Right renal pelvis (tissue), 4 donors: ENCODE data around the gene PCED1B. TPM values are rescaled to one million over a fixed set of nuclear protein-coding genes. Genes with fewer than 3 reads are reported as not detected.
"Not testable (repeated sequence)": the region's sequence is repeated elsewhere in the genome, so short reads cannot be mapped to it uniquely, and the experiment has no call there.

Experiments used
- DNase-seq, 4 donors: peaks; one replicate each; pipeline ENCODE4 v3.0.0-alpha.2; 2013; ENCODE audit warnings: low read depth in 4 of 4, low spot score in 3 of 4, missing footprints in 1 of 4
- polyA plus RNA-seq, 4 donors: library from polyadenylated mRNA; unstranded; fragments of 120-200 nt; gene quantifications; one replicate each; pipeline ENCODE4 v1.2.1, GENCODE V29; 2013; ENCODE audit not compliant: insufficient read length in 4 of 4

The PCED1B gene
- polyA plus RNA-seq, 4 donors, result 4.0 to 5.3 (median 4.4) TPM

GRCh38 chr12:47160316-47161244 is 81.2 kb downstream of the PCED1B start:
- DNase-seq, result no peak

DNA sequence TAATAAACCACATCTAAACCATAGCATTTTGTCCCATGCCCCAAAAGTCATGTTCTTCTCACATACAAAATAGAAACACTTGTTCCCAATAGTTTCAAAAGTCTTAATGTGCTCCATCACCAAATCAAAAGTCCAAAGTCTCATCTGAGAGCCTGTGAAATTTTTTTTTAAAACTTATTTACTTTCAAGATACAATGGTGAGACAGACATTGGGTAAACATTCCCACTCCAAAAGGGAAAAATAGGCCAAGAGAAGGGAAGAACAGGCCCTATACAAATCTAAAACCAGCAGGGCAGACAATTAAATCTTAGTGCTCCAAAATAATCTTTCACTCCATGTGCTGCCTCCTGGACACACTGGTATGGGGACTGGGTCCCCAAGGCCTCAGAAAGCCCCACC is 84.7 kb downstream of the PCED1B start:
- no peak for DNase-seq

- DNase-seq, result no peak
These were observed 85.5 kb downstream of the PCED1B start for GRCh38 chr12:47164724-47165439.

DNA sequence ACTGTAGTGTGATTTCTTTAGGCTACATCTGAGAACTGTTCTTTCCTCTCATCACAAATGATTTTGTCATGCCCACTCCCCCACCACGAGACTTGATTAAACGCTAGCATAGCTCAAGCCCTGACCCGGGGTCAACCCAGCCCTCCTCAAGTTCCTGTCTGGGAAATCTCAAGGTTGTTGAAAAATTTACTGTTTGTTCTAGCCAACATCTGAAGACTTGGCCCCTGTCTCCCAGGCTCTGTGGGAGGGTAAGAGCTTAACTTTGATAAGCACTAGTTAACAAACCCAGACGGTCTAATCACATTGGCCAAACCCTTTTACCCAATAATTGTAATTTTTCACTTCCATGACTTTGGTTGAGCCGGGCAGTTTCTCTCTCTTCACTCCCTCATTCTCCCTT is 86.5 kb downstream of the PCED1B start:
- no peak for DNase-seq

DNA sequence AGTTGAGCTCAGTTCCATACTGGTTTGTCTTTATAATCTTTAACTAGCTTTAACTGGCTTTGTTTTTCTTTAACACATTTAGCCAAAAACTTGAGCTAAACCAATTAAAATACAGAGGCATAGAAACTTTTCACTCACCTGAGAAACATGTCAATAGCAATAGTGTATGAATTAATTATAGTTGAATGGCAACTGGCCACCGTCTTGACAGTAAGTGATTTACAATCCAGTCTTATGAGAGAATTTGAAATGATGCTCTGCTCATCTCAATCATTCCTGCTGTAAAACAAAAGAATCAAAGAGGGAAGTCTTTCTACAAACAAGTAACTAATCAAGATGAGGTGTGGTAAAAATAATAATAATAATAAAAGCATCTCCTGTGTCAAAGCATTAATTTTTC is 86.9 kb downstream of the PCED1B start:
- DNase-seq, result no peak

DNA sequence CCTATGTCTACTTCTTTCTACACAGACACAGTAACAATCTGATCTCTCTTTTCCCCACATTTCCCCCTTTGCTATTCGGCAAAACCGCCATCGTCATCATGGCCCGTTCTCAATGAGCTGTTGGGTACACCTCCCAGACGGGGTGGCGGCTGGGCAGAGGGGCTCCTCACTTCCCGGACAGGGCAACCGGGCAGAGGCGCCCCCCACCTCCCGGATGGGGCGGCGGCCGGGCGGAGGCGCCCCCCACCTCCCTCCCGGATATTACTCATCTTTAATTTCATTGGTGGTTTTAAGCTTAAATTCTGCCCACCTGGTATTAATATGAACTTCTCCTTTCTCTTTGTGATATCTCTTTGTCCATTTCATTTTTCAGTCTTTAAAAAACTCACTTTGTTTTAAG is 90.9 kb downstream of the PCED1B start:
- DNase-seq, result not testable (repeated sequence)

GRCh38 chr12:47178014-47178413 is 98.6 kb downstream of the PCED1B start:
- DNase-seq, result no peak

DNA sequence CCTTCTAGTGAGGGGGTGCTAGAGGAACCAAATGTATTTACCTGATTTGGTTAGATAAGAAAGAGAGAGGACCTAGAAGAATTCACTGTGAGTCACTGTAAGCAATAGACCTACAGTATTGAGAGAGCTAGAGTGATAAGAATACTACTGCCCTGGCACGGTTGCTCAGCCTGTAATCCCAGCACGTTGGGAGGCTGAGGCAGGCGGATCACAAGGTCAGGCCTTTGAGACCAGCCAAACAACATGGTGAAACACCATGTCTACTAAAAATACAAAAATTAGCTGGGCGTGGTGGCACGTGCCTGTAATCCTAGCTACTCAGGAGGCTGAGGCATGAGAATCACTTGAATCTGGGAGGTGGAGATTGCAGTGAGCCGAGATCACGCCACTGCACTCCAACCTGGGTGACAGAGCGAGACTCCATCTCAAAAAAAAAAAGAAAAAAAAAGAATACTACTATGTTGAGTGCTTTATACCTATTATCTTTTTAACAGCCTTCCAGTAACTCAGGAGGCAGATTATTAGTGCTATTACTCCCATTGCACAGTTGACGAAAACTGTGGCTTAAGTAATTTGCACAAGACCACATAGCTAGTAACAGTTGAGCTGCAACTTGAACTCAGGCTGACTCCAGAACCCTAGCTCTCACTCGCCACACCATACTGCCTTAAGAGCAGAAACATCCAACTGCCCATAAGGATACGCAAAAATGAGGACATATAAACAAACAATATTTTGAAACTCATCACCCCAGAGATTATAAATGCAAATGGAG is 102.9 kb downstream of the PCED1B start:
- DNase-seq, result not testable (repeated sequence)

GRCh38 chr12:47184229-47184628 is 104.8 kb downstream of the PCED1B start:
- no peak for DNase-seq

DNA sequence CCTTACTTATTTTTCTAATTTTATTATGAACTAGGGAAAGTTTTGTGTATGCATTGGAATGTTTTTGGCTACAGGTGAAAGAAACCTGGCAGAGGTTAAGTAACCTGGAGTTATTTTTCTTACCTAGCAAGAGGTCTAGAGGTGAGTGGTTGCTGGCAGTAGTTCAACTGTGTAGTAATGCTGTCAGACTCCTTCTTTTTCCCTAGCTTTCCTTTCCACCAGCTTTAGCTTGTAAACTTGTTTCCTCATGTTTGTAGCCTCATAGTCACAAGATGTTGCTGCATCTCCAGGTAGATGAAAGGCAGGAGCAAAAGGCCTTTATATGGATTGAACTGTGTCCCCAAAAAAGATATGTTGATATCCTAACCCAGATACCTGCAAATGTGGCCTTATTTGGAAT is 105.4 kb downstream of the PCED1B start:
- no peak for DNase-seq

DNA sequence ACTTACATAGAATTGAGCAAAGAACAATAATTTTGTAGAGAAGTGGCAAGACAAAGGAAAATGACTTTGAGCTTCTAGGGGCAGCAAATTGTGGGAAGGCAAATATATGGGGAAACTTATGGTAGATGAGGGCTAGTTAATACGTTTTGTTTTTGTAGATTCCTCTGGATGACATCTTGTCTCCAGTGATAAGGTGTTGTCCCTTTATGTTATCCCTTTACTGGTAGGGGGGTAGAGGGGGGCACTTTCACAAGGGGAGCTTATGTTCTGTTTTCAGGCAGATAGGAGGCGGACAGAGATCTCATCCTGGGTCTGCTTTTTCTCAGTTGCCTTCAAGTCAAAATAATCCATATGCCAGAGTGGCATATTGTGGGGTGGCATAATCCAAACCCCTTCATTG is 106.8 kb downstream of the PCED1B start:
- no peak for DNase-seq

- DNase-seq, result no peak
These were observed 109.4 kb downstream of the PCED1B start for GRCh38 chr12:47188576-47189441.

DNA sequence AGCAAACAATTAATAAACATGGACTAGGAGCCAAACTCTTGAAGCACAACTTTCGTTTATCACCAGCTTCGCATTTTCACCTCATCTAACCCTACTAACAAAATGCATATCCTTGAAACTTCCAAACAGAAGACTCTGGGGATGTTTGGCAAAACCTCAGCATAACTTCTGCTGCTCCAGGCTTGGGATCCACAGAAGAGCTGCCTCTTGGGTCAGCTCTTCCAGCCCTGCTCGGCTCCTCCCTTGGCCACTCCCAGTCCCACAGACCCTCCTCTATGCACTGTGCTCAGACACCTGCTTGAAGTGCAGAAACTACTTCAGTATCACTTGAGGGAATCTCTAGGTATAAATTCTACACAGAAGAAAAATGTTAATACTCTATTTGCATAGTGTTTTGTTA is 110.3 kb downstream of the PCED1B start:
- DNase-seq, result no peak

DNA sequence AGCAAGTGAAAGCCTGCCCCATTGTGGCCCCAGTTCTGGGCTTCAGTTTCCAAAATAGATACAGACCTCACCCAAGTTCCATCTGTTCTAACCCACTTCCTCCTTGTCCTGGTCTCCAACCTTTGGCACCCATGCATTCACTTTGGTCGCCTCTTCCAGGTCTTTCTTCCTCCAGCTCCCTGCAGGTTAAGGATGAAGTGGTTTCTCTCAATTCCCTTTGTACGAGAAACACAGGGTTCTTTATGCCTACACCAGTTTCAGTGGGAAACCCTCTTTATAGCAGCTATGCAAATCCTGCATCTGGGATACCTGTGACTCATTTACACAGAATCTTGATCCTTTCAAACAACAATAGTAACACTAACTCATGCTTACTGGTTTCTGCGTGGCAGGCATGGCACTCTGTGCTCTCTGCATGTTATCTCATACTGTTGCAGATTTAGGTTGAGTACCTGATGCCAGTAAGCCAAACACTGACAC is 110.9 kb downstream of the PCED1B start:
- no peak for DNase-seq

DNA sequence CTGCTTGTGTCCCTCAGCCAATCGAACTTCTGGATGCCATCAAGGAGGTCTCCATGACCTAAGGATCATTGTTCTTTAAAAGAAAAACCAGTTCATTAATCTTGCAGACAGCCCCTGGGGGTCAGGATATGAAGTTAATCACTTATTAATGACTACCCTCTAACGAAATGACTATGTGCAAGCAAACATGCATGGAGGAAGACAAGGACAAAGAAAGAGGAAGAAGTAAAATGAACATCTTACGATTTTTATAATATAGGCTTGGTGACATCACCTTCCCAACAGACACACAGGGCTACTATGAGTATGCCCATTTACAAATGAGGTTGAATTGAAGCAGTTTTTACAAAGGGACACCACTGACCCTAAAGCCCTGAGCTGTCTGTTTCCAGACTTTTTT is 111.5 kb downstream of the PCED1B start:
- DNase-seq, result no peak

GRCh38 chr12:47192051-47192450 is 112.6 kb downstream of the PCED1B start:
- no peak for DNase-seq

- no peak for DNase-seq
These were observed 113.6 kb downstream of the PCED1B start for GRCh38 chr12:47193066-47193465.

- DNase-seq, result no peak
These were observed 115.1 kb downstream of the PCED1B start for GRCh38 chr12:47194501-47194900.

DNA sequence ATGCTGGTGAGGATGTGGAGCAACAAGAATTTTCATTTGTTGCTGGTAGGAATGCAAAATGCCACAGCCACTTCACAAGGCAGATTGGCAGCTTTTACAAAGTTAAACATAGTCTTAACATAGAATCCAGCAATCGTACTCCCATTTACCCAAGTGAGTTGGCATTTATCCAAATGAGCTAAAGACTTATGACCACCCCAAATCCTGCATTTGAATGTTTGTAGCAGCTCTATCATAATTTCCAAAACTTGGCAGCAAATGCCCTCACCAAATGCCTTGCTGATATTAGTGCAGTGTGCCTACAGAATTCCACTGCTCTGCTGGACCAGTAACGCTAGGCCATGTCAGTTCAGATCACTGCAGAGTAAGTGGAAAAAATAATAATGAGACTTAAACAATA is 121.0 kb downstream of the PCED1B start:
- DNase-seq, result no peak

- not testable (repeated sequence) for DNase-seq
These were observed 121.8 kb downstream of the PCED1B start for GRCh38 chr12:47201190-47201589.
